Smooth muscle cell (in vitro differentiated cells): Measurements from ENCODE around the gene MMD. TPM values are rescaled to one million over a fixed set of nuclear protein-coding genes. Genes with fewer than 3 reads are reported as not detected.

ENCODE experiments used
- DNase-seq: peaks from one replicate; lab custom pipeline; 2025; ENCODE audit not compliant: unreplicated experiment; lab: John Stamatoyannopoulos, UW
- H2AFZ ChIP-seq: fragments of 200-600 bp; sonication (generic); 2 replicates; pipeline ENCODE4 v1.6.0; 2016; ENCODE audit warnings: antibody characterized with exemption, low read depth, mild to moderate bottlenecking
- H3F3A ChIP-seq: fragments of 200-600 bp; sonication (generic); 2 replicates; pipeline ENCODE4 v1.6.0; 2017; ENCODE audit warnings: antibody characterized with exemption, low read depth
- H3K27ac ChIP-seq: fragments of 200-600 bp; sonication (generic); 2 replicates; pipeline ENCODE4 v1.5.1; 2016; ENCODE audit warnings: low read depth, mild to moderate bottlenecking
- H3K27me3 ChIP-seq: fragments of 200-600 bp; sonication (generic); 2 replicates; pipeline ENCODE4 v1.6.1; 2016; ENCODE audit warnings: low read depth, mild to moderate bottlenecking
- H3K36me3 ChIP-seq: fragments of 200-600 bp; sonication (generic); 2 replicates; pipeline ENCODE4 v1.5.1; 2016; ENCODE audit warnings: low read depth
- H3K4me1 ChIP-seq: fragments of 200-600 bp; sonication (generic); 2 replicates; pipeline ENCODE4 v1.5.1; 2016; ENCODE audit warnings: low read depth
- H3K4me2 ChIP-seq: fragments of 200-600 bp; sonication (generic); 2 replicates; pipeline ENCODE4 v1.6.0; 2016; ENCODE audit warnings: mild to moderate bottlenecking
- H3K4me3 ChIP-seq: fragments of 200-600 bp; sonication (generic); 2 replicates; pipeline ENCODE4 v1.5.1; 2016; ENCODE audit warnings: mild to moderate bottlenecking
- H3K79me2 ChIP-seq: fragments of 200-600 bp; sonication (generic); 2 replicates; pipeline ENCODE4 v1.6.0; 2016; ENCODE audit warnings: low read depth, mild to moderate bottlenecking
- H3K9ac ChIP-seq: fragments of 200-600 bp; sonication (generic); 2 replicates; pipeline ENCODE4 v1.6.0; 2016; ENCODE audit warnings: low read depth
- H3K9me3 ChIP-seq: fragments of 200-600 bp; sonication (generic); replicated peaks from 2 replicates; pipeline ENCODE4 v1.5.1; 2016; ENCODE audit warnings: low read depth
- H4K20me1 ChIP-seq: fragments of 200-600 bp; sonication (generic); 2 replicates; pipeline ENCODE4 v1.6.0; 2016; ENCODE audit warnings: low read depth
- CTCF ChIP-seq: fragments of 200-600 bp; sonication (generic); IDR thresholded peaks from 2 replicates; pipeline ENCODE4 v1.5.1; 2017; ENCODE audit warnings: borderline replicate concordance, mild to moderate bottlenecking, antibody characterized with exemption; ENCODE audit not compliant: insufficient read depth, poor library complexity, severe bottlenecking
- WGBS: methylation state at CpG from one replicate; pipeline ENCODE4 v1.1.7; 2016; ENCODE audit warnings: low lambda C conversion rate; 5-methylcytosine and 5-hydroxymethylcytosine counted together
- polyA plus RNA-seq: library from polyadenylated mRNA; unstranded; fragments of >200 nt; fragmentation: Nextera tagmentation; extraction: Ambion mirVana; gene quantifications from 2 replicates; pipeline ENCODE4 v1.2.1, GENCODE V29; 2016
- total RNA-seq: library from RNA; depleted of rRNA; stranded (reverse); fragments of >200 nt; gene quantifications from 2 replicates; pipeline ENCODE4 v1.2.3, GENCODE V29; 2014

MMD gene
- total and polyA plus RNA-seq, 2 experiments from 2014 or later = 18.0 to 19.6 TPM

- H3K9me3 ChIP-seq = no peaks in the 10 kb centered on the region
- no peak overlapping the region for H3K27ac ChIP-seq
- H3K4me1 ChIP-seq = peaks cover 16% of the 10 kb centered on the region
- no peaks in the 10 kb centered on the region for H4K20me1 ChIP-seq
- no peak for DNase-seq
- H3K79me2 ChIP-seq = no peaks in the 10 kb centered on the region
- no peak for TF ChIP-seq CTCF
- no peak overlapping the region for H3K4me3 ChIP-seq
- peaks cover 13% of the 10 kb centered on the region for H3F3A ChIP-seq
- peak overlapping the region; percentile 56 for H2AFZ ChIP-seq
- 44% methylated on average over 6 of the region's 6 CpGs for WGBS
- H3K27me3 ChIP-seq = no peaks in the 10 kb centered on the region
- H3K36me3 ChIP-seq = no peaks in the 10 kb centered on the region
- no peak overlapping the region for H3K9ac ChIP-seq
- no peak overlapping the region for H3K4me2 ChIP-seq
Measured at GRCh38 chr17:55444471-55445441, 23.1 kb upstream of the MMD start.

GRCh38 chr17:55443904-55444303, 22.3 kb upstream of the MMD start:
- no peaks in the 10 kb centered on the region for H3K9me3 ChIP-seq
- DNase-seq = no peak
- no peak overlapping the region for H3K9ac ChIP-seq
- WGBS = 70% methylated on average over 10 of the region's 10 CpGs
- peaks cover 6% of the 10 kb centered on the region for H3F3A ChIP-seq
- peaks cover 19% of the 10 kb centered on the region for H3K4me1 ChIP-seq
- H3K79me2 ChIP-seq = no peaks in the 10 kb centered on the region
- no peaks in the 10 kb centered on the region for H3K36me3 ChIP-seq
- H3K27ac ChIP-seq = no peak overlapping the region
- no peak overlapping the region for H3K4me3 ChIP-seq
- H4K20me1 ChIP-seq = no peaks in the 10 kb centered on the region
- no peak for TF ChIP-seq CTCF
- no peak overlapping the region for H2AFZ ChIP-seq
- no peaks in the 10 kb centered on the region for H3K27me3 ChIP-seq
- no peak overlapping the region for H3K4me2 ChIP-seq

DNA sequence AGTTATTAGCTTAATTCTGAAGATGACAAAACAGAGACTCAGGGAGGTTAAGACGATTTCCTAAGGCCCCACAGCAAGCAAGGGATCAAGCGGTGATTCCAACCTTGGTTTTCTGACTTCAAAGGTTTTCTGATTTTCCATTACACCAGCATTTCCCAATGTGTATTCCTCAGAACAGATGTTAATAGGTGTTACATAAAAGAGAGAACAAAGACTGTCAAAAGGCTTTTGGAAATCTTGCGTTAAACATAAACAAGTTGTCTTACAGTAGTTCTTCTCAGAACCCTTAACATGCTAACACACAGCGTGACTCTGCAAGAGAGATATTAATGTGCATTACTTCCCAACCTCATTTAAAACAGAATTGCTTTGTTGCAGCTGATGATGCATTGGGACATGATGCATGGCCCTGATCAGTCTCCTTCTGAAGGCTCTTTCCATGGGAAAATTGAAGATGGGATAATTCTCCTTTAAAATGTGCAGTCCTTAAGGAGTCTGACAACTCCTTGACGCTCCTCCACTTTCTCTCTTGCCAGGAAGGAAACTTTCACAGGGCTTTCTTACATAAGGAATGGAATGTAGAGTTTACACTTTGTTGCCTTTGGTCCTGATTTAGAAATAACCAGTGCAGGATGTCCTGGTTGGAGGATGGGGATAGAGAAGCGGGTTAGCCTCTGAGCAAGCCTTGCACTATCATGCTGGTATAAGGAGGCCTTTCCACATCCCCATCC, 21.5 kb upstream of the MMD start:
- Histone ChIP-seq H2AFZ (no peak overlapping the region), H3K27ac (no peak overlapping the region), H4K20me1 (no peaks in the 10 kb centered on the region), H3K36me3 (no peaks in the 10 kb centered on the region), H3K4me1 (peaks cover 19% of the 10 kb centered on the region), H3F3A (no peaks in the 10 kb centered on the region), H3K4me3 (no peak overlapping the region), H3K79me2 (no peaks in the 10 kb centered on the region), H3K4me2 (no peak overlapping the region), H3K9ac (no peak overlapping the region), H3K27me3 (no peaks in the 10 kb centered on the region), H3K9me3 (no peaks in the 10 kb centered on the region)
- TF ChIP-seq CTCF = no peak
- DNase-seq = no peak
- WGBS = 72% methylated on average over 6 of the region's 6 CpGs
